GM18873 (cell line): ENCODE results near the gene OSBPL7.

ENCODE experiments used
- ATAC-seq: cut with Tn5 transposase; IDR thresholded peaks from one replicate; pipeline ENCODE4 v1.9.1; 2021; ENCODE audit warnings: mild to moderate bottlenecking, moderate library complexity, moderate number of reproducible peaks; ENCODE audit not compliant: unreplicated experiment, low FRiP score

OSBPL7 gene

GRCh38 chr17:47830396-47831002 lies 8.9 kb upstream of the OSBPL7 start:
- ATAC-seq = no peak

GRCh38 chr17:47829870-47830269 lies 8.3 kb upstream of the OSBPL7 start:
- no peak for ATAC-seq

DNA sequence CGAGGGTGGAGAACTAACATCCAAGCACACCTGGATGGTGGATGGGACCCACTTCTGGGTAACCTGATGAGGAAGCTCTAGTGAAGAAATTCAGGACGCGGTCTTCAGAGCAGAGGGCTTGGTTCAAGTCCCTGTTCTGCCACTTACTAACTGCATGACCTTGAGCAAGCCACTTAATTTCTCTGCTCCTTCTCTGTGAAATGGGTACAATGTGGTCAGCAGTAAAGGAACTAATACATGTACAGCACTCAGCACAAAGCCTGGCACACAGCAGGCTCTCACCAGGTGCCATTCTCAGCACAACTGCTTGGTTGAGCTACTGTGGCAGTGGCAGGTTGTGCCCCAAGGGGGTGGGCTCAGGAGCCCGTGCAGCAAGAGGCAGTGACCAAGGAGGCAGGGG lies 1.9 kb upstream of the OSBPL7 start:
- ATAC-seq = no peak

- no peak for ATAC-seq
Measured at GRCh38 chr17:47822785-47823184, 1.2 kb upstream of the OSBPL7 start.

DNA sequence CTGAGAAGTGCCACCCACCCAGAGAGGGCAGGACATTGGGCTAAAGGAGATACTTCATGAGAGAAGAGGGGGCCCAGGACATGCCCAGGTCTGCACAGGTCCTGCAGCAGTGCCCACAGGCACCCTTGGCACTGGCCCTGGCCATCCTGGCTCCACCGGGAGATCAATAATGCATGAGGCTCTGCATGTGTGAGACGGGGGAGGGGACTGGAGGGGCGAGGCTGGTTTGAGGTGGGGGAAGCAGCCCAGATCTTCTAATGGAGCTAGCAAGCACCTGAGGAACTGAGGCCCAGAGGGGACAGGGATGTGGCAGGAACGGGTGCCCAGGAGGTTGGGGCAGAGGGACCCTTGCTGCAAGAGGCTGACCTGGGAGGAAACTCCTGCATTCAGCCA lies 567 bp downstream of the OSBPL7 start:
- ATAC-seq = no peak

GRCh38 chr17:47820033-47820789 lies 1.4 kb downstream of the OSBPL7 start:
- ATAC-seq = no peak

DNA sequence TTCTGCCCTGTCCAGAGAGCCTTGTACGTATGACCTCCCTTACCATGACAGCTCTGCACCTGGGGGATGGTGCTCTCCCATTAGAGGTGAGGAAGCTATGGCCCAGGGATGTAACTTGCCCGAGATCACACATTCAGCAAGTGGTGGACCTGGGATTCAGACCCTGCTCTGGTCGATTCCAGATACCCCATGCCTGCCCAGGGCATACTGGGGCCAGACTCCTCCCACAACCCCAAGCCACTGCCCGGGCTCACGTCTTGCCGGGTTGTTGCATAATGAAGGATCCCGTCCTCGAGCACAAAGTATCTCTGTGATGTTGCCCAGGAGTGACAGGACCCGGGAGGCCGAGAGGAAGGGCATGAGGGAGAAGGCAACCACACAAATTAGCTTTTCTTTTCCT lies 2.1 kb downstream of the OSBPL7 start:
- ATAC-seq = no peak

DNA sequence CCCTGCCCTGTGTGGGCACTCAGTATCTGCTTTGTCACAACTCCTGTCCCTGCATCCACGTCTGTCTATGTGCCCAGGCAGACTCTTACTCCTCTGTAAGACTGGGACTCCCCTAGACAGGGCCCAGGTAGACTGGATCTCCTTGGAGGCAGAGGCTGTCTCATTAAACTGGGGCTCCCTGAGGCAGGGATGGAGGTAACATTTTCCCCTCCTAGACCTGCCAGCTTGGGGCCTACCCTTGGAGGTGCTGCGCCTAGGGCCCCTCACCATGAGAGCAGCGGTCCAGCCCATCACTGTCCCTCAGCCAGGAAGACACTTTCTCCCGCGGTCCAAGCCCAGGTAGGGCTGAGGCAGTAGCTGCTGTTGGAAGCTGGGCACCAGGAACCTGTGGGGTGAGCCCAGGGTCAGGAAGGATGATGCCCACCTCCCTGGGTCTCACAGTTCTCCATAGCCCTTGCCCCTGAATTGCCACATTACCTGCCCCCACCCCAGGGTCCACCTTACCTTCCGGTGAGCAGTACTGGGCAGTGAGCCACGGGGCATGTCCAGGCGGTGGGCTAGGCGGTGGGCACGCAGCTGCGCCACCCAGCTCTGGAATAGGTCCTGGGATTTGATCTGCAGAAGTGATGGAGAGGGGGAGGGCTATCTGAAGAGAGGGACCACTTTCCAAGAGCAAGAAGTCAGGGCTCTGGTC lies 3.4 kb downstream of the OSBPL7 start:
- ATAC-seq = no peak

DNA sequence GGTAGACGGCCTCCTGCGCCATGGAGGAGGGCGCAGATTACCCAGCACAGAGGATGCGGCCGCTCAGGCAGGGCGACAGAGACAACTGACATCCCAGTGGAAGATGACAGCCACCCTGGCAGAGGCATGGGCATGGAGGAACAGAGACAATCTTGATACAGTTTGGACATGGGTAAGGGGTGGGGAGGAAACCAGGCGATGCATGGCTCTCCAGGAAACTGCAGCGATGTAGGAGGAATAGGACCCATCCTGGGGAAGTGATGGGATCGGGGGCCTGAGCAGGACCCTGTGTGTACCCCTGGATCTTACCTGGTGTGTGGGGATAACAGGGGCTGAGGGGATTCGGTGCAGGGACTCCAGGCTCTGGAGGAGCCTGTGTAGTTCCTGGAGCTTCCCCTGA lies 4.6 kb downstream of the OSBPL7 start:
- no peak for ATAC-seq

GRCh38 chr17:47816111-47816735 lies 5.4 kb downstream of the OSBPL7 start:
- no peak for ATAC-seq

- ATAC-seq = no peak
Measured at GRCh38 chr17:47815106-47815918, 6.3 kb downstream of the OSBPL7 start.

- no peak for ATAC-seq
Measured at GRCh38 chr17:47813512-47814031, 8.0 kb downstream of the OSBPL7 start.

DNA sequence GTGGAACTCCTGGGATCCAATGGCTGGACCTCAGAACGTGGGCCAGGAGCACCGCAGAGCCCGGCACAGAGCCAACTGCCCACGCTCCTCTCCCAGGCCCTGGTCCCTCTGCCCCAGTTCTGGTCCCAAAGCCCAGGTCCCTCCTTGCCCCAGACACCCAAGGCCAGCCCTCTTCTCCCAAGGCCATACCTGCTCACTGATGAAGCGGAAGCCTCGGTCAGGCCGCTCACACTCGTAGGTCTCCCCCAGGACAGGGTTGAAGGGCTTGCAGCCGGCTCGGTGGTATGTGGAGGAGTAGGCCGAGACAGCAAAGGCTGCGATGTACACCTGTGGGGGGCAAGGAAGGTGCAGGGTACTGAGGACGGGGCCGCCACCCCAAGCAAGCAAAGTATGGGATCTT lies 8.5 kb downstream of the OSBPL7 start:
- no peak for ATAC-seq

DNA sequence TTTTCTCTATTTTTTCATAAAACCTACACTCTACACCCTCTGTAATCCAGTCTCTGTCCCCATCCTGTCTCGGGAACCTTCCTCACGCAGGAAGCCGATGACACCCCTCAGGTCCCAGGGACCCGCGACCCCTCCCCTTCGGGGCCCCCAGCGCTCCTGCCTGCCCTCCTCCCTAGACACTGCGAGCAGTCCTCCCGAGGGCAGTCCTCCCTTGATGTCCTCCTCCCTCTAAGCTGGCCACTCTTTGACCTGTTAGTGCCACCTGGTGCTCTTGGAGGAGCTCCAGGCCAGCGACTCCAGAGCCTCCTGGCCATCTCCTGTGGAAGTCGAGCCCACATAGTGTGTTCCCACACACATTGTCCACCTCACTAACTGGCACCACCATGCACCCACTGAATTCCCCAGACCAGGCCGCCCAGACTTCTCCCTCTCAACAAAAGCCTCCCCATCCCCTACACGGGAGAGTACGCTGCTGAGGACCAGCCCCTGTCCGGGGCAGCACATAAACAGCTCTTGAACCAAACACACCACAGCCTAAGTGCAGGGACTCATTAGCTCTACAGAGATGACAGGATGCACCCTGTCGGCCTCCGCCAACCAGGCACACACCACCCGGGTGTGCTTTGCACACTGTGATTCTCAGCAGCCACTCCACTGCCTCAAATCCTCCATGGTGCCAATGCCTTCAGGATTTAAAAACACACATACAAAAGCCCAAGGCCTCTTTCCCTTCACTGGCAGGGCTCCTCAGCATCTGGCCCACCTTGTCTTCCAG lies 9.3 kb downstream of the OSBPL7 start:
- no peak for ATAC-seq

GRCh38 chr17:47811709-47812108 lies 9.9 kb downstream of the OSBPL7 start:
- ATAC-seq = no peak

- no peak for ATAC-seq
Measured at GRCh38 chr17:47810901-47811635, 10.5 kb downstream of the OSBPL7 start.

GRCh38 chr17:47810200-47810821 lies 11.3 kb downstream of the OSBPL7 start:
- ATAC-seq = no peak

DNA sequence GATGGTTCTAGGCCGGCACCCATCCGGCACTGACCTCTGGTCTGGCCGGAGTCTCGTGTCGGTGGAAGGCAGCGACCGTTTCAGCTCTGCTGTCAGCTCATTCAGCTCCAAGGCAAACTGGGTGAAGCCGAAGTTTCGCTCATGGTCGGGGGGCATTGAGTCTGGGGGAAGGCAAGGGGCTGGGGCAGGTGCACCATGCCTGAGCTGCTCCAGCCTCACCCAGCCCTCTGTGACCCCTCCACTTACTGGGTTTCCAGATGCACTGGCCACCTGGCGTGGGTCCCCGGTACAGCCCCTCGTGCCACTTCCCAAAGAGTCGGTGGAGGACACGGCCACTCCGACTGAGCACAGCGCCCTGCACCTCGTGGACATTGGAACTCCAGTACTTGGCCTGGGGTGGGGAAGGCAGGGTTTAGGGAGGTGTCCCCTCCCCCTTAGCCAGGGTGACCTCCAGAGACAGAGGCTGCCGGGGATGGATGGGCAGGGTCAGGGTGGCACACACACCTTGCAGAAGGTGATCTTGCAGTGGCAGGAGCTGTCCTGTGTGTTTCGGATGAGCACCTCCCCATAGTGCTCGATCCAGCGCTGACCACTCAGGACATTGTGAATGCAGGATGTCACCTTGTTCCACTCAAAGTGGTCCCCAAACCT lies 12.6 kb downstream of the OSBPL7 start:
- no peak for ATAC-seq
